H9 (cell line): ENCODE results near the gene RSU1. TPM values are rescaled to one million over a fixed set of nuclear protein-coding genes. Genes with fewer than 3 reads are reported as not detected.

Source experiments
- DNase-seq: peaks from one replicate; pipeline ENCODE4 v3.0.0-alpha.2; 2017
- H2AFZ ChIP-seq: one replicate; pipeline ENCODE4 v1.6.1; 2013; ENCODE audit warnings: mild to moderate bottlenecking, low read length, control low read depth, moderate library complexity
- H2AK5ac ChIP-seq: 2 replicates; pipeline ENCODE4 v1.6.1; 2013; ENCODE audit warnings: low read length, control low read depth, mixed read lengths; ENCODE audit not compliant: insufficient read length
- H2BK120ac ChIP-seq: one replicate; pipeline ENCODE4 v1.6.1; 2013; ENCODE audit warnings: low read depth, mild to moderate bottlenecking, low read length, control low read depth, inconsistent platforms; ENCODE audit not compliant: poor library complexity, severe bottlenecking
- H2BK12ac ChIP-seq: 2 replicates; pipeline ENCODE4 v1.6.1; 2013; ENCODE audit warnings: low read length, control low read depth, mixed read lengths, low read depth; ENCODE audit not compliant: insufficient read length
- H2BK15ac ChIP-seq: 2 replicates; pipeline ENCODE4 v1.6.1; 2013; ENCODE audit warnings: low read depth, low read length, control low read depth
- H2BK20ac ChIP-seq: one replicate; pipeline ENCODE4 v1.6.1; 2013; ENCODE audit warnings: low read depth, mild to moderate bottlenecking, low read length, control low read depth, inconsistent platforms; ENCODE audit not compliant: poor library complexity, severe bottlenecking
- H2BK5ac ChIP-seq: 2 replicates; pipeline ENCODE4 v1.6.1; 2013; ENCODE audit warnings: low read length, control low read depth, mixed read lengths; ENCODE audit not compliant: insufficient read length
- H3K14ac ChIP-seq: 2 replicates; pipeline ENCODE4 v1.6.1; 2013; ENCODE audit warnings: low read length, control low read depth; ENCODE audit not compliant: insufficient read depth
- H3K18ac ChIP-seq: 2 replicates; pipeline ENCODE4 v1.6.1; 2013; ENCODE audit warnings: low read depth, mild to moderate bottlenecking, mixed read lengths, low read length, control low read depth; ENCODE audit not compliant: insufficient read length
- H3K23ac ChIP-seq: 2 replicates; pipeline ENCODE4 v1.6.1; 2013; ENCODE audit warnings: low read length, control low read depth, mixed read lengths, low read depth; ENCODE audit not compliant: insufficient read length
- H3K23me2 ChIP-seq: 2 replicates; pipeline ENCODE4 v1.6.1; 2013; ENCODE audit warnings: low read depth, mild to moderate bottlenecking, mixed read lengths, low read length, control low read depth; ENCODE audit not compliant: insufficient read length, poor library complexity, severe bottlenecking
- H3K27ac ChIP-seq: 2 replicates; pipeline ENCODE4 v1.5.1; 2013; ENCODE audit warnings: low read length, control low read depth, mixed read lengths, low read depth; ENCODE audit not compliant: insufficient read length
- H3K27me3 ChIP-seq: 2 replicates; pipeline ENCODE4 v1.6.1; 2013; ENCODE audit warnings: low read length, control low read depth, inconsistent platforms; ENCODE audit not compliant: insufficient read depth
- H3K4ac ChIP-seq: 2 replicates; pipeline ENCODE4 v1.6.1; 2013; ENCODE audit warnings: low read depth, mild to moderate bottlenecking, control low read depth, inconsistent platforms, low read length, moderate library complexity
- H3K4me1 ChIP-seq: 2 replicates; pipeline ENCODE4 v1.6.1; 2013; ENCODE audit warnings: low read length, control low read depth, inconsistent platforms; ENCODE audit not compliant: insufficient read depth
- H3K4me2 ChIP-seq: 2 replicates; pipeline ENCODE4 v1.6.1; 2013; ENCODE audit warnings: low read length, control low read depth, mixed read lengths; ENCODE audit not compliant: insufficient read length, insufficient read depth
- H3K56ac ChIP-seq: 2 replicates; pipeline ENCODE4 v1.6.1; 2013; ENCODE audit warnings: low read depth, mild to moderate bottlenecking, mixed read lengths, low read length, control low read depth; ENCODE audit not compliant: insufficient read length
- H3K79me1 ChIP-seq: 2 replicates; pipeline ENCODE4 v1.6.1; 2013; ENCODE audit warnings: low read depth, mild to moderate bottlenecking, moderate library complexity, low read length, control low read depth, inconsistent platforms; ENCODE audit not compliant: insufficient read depth, poor library complexity, severe bottlenecking
- H3K79me2 ChIP-seq: 2 replicates; pipeline ENCODE4 v1.6.1; 2013; ENCODE audit warnings: low read length, control low read depth, inconsistent platforms; ENCODE audit not compliant: insufficient read depth
- H3K9ac ChIP-seq: 2 replicates; pipeline ENCODE4 v1.6.1; 2013; ENCODE audit warnings: low read length, control low read depth, mixed read lengths; ENCODE audit not compliant: insufficient read length; ENCODE audit errors: extremely low read depth
- H3K9me3 ChIP-seq: one replicate; pipeline ENCODE4 v1.6.1; 2013; ENCODE audit warnings: low read depth, low read length, inconsistent platforms; ENCODE audit not compliant: control insufficient read depth
- H3T11ph ChIP-seq: one replicate; pipeline ENCODE4 v1.6.1; 2013; ENCODE audit warnings: mild to moderate bottlenecking, low read length, control low read depth, inconsistent platforms
- H4K20me1 ChIP-seq: one replicate; pipeline ENCODE4 v1.6.1; 2013; ENCODE audit not compliant: control insufficient read depth, insufficient read length, insufficient read depth
- H4K5ac ChIP-seq: 2 replicates; pipeline ENCODE4 v1.6.1; 2013; ENCODE audit warnings: low read depth, mild to moderate bottlenecking, mixed read lengths, low read length, control low read depth; ENCODE audit not compliant: insufficient read length
- H4K8ac ChIP-seq: replicated peaks from 2 replicates; pipeline ENCODE4 v1.6.1; 2013; ENCODE audit warnings: low read length, control low read depth, mixed read lengths, low read depth; ENCODE audit not compliant: insufficient read length
- H4K91ac ChIP-seq: 2 replicates; pipeline ENCODE4 v1.6.1; 2013; ENCODE audit warnings: low read depth, mild to moderate bottlenecking, moderate library complexity, mixed read lengths, low read length, control low read depth; ENCODE audit not compliant: insufficient read length
- H3K27ac Mint-ChIP-seq, 3 experiments: 2 replicates in 2 of 3; 3 replicates in 1 of 3; pipeline ENCODE4 v1.8.0; 2020 to 2021; ENCODE audit warnings: mixed read lengths in 3 of 3, mild to moderate bottlenecking in 1 of 3, moderate library complexity in 1 of 3
- H3K27me3 Mint-ChIP-seq: 2 replicates; pipeline ENCODE4 v1.8.0; 2021; ENCODE audit warnings: low read depth, mild to moderate bottlenecking, moderate library complexity, mixed read lengths
- H3K36me3 Mint-ChIP-seq, 3 experiments: 2 replicates in 2 of 3; 3 replicates in 1 of 3; pipeline ENCODE4 v1.8.0; 2020 to 2021; ENCODE audit warnings: low read depth in 3 of 3, mixed read lengths in 3 of 3; ENCODE audit not compliant: insufficient read depth in 1 of 3
- H3K4me1 Mint-ChIP-seq, 2 experiments: 2 replicates each; pipeline ENCODE4 v1.8.0; 2020; ENCODE audit warnings: mixed read lengths in 2 of 2
- H3K4me3 Mint-ChIP-seq, 2 experiments: 2 replicates in 1 of 2; 3 replicates in 1 of 2; pipeline ENCODE4 v1.8.0; 2020 to 2021; ENCODE audit warnings: mild to moderate bottlenecking in 2 of 2, mixed read lengths in 2 of 2, moderate library complexity in 1 of 2
- H3K9me3 Mint-ChIP-seq, 2 experiments: 2 replicates in 1 of 2; 3 replicates in 1 of 2; pipeline ENCODE4 v1.8.0; 2020; ENCODE audit warnings: mild to moderate bottlenecking in 2 of 2, mixed read lengths in 2 of 2, moderate library complexity in 1 of 2
- total RNA-seq: library from RNA; stranded (reverse); gene quantifications from 2 replicates; pipeline ENCODE4 v1.2.1, GENCODE V29; 2021
- TF ChIP-seq, protein P1 (sequence below): fragments of 200-600 bp; sonication (generic); conservative IDR thresholded peaks from 3 replicates; pipeline ENCODE4 v1.8.0; 2021; ENCODE audit warnings: antibody characterized with exemption, mild to moderate bottlenecking

RSU1 gene
- total RNA-seq, 1 experiment from 2014 or later, result 59.4 TPM

GRCh38 chr10:16845248-16845647, 28.0 kb upstream of the RSU1 start:
- H2BK12ac ChIP-seq, result no peak overlapping the region
- no peak overlapping the region for H3K18ac ChIP-seq
- no peaks in the 10 kb centered on the region for H3K4me1 ChIP-seq
- Mint-ChIP-seq H3K36me3 (no peaks in the 10 kb centered on the region), H3K4me1 (peaks cover 9 to 14% of the 10 kb centered on the region in 2 experiments), H3K4me3 (no peak overlapping the region), H3K27ac (no peak overlapping the region), H3K27me3 (no peaks in the 10 kb centered on the region), H3K9me3 (no peaks in the 10 kb centered on the region; a peak in 1 of 5 replicates)
- H3T11ph ChIP-seq, result no peak overlapping the region
- no peak overlapping the region for H4K8ac ChIP-seq
- H3K56ac ChIP-seq, result no peak overlapping the region
- H3K4ac ChIP-seq, result no peak overlapping the region
- no peak for DNase-seq
- H3K27ac ChIP-seq, result no peak overlapping the region
- H3K23me2 ChIP-seq, result no peaks in the 10 kb centered on the region
- H2BK15ac ChIP-seq, result no peak overlapping the region
- H3K14ac ChIP-seq, result no peak overlapping the region
- H3K9me3 ChIP-seq, result no peaks in the 10 kb centered on the region
- H4K91ac ChIP-seq, result no peak overlapping the region
- H2BK5ac ChIP-seq, result no peak overlapping the region
- no peaks in the 10 kb centered on the region for H3K79me2 ChIP-seq
- H3K79me1 ChIP-seq, result no peaks in the 10 kb centered on the region
- H3K23ac ChIP-seq, result no peak overlapping the region
- no peak overlapping the region for H4K5ac ChIP-seq
- H2BK120ac ChIP-seq, result no peak overlapping the region
- TF ChIP-seq, protein P1, sequence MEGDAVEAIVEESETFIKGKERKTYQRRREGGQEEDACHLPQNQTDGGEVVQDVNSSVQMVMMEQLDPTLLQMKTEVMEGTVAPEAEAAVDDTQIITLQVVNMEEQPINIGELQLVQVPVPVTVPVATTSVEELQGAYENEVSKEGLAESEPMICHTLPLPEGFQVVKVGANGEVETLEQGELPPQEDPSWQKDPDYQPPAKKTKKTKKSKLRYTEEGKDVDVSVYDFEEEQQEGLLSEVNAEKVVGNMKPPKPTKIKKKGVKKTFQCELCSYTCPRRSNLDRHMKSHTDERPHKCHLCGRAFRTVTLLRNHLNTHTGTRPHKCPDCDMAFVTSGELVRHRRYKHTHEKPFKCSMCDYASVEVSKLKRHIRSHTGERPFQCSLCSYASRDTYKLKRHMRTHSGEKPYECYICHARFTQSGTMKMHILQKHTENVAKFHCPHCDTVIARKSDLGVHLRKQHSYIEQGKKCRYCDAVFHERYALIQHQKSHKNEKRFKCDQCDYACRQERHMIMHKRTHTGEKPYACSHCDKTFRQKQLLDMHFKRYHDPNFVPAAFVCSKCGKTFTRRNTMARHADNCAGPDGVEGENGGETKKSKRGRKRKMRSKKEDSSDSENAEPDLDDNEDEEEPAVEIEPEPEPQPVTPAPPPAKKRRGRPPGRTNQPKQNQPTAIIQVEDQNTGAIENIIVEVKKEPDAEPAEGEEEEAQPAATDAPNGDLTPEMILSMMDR, result no peak
- no peaks in the 10 kb centered on the region for H3K27me3 ChIP-seq
- H2BK20ac ChIP-seq, result no peak overlapping the region
- H2AFZ ChIP-seq, result no peak overlapping the region
- H4K20me1 ChIP-seq, result no peaks in the 10 kb centered on the region
- no peak overlapping the region for H2AK5ac ChIP-seq
- H3K4me2 ChIP-seq, result no peak overlapping the region
- H3K9ac ChIP-seq, result no peak overlapping the region
